Stomach smooth muscle (tissue), 2 donors: ENCODE measurements around the gene SETDB1.
A peak's percentile ranks its signal among the peaks of the same experiment; 100 is the strongest.
"Not testable (repeated sequence)": the region's sequence is repeated elsewhere in the genome, so short reads cannot be mapped to it uniquely, and the experiment has no call there.

ENCODE experiments used
- H3K27ac ChIP-seq: one replicate; pipeline ENCODE4 v1.7.0; 2013; ENCODE audit warnings: mild to moderate bottlenecking, low read length, inconsistent platforms
- H3K27me3 ChIP-seq, 2 donors: one replicate each; pipeline ENCODE4 v1.7.0; 2013; ENCODE audit warnings: low read length in 2 of 2; ENCODE audit not compliant: insufficient read depth in 2 of 2, control insufficient read depth in 1 of 2
- H3K36me3 ChIP-seq, 2 donors: one replicate each; pipeline ENCODE4 v1.7.0; 2013; ENCODE audit warnings: low read length in 2 of 2; ENCODE audit not compliant: control insufficient read depth in 2 of 2, insufficient read depth in 2 of 2
- H3K4me1 ChIP-seq: one replicate; pipeline ENCODE4 v1.7.0; 2013; ENCODE audit warnings: low read length; ENCODE audit not compliant: control insufficient read depth, insufficient read depth
- H3K4me3 ChIP-seq, 2 donors: one replicate each; pipeline ENCODE4 v1.7.0; 2013; ENCODE audit warnings: low read length in 2 of 2
- H3K9ac ChIP-seq, 2 donors: one replicate each; pipeline ENCODE4 v1.7.0; 2013; ENCODE audit warnings: low read length in 2 of 2, mild to moderate bottlenecking in 1 of 2
- H3K9me3 ChIP-seq, 2 donors: one replicate each; pipeline ENCODE4 v1.7.0; 2013; ENCODE audit warnings: low read length in 2 of 2; ENCODE audit not compliant: control insufficient read depth in 2 of 2
- donor health status: healthy.
- donor health status: Pancreatic carcinoma.

SETDB1 gene

GRCh38 chr1:150928775-150929174, 2.6 kb downstream of the SETDB1 start:
- H3K9me3 ChIP-seq, result not testable (repeated sequence)
- peaks cover 18 to 26% of the 10 kb centered on the region in 2 donors for H3K36me3 ChIP-seq

GRCh38 chr1:150931773-150932172, 5.6 kb downstream of the SETDB1 start:
- Histone ChIP-seq H3K4me1 (peaks cover 7% of the 10 kb centered on the region), H3K27ac (no peak overlapping the region), H3K9ac (no peak overlapping the region), H3K36me3 (peaks cover 25 to 26% of the 10 kb centered on the region in 2 donors), H3K4me3 (no peak overlapping the region), H3K9me3 (no peaks in the 10 kb centered on the region), H3K27me3 (no peaks in the 10 kb centered on the region)

More at GRCh38 chr1:150928775-150929174, 2.6 kb downstream of the SETDB1 start:
- H3K27me3 ChIP-seq, H3K27ac ChIP-seq, H3K9ac ChIP-seq, H3K4me3 ChIP-seq, H3K4me1 ChIP-seq: not testable (repeated sequence)

- no peaks in the 10 kb centered on the region for H3K27me3 ChIP-seq
- H3K9me3 ChIP-seq, result no peaks in the 10 kb centered on the region
- no peak overlapping the region for H3K4me3 ChIP-seq
- no peak overlapping the region for H3K9ac ChIP-seq
- no peaks in the 10 kb centered on the region for H3K4me1 ChIP-seq
- H3K36me3 ChIP-seq, result peaks cover 58 to 61% of the 10 kb centered on the region in 2 donors
- H3K27ac ChIP-seq, result no peak overlapping the region
These were observed 18.7 kb downstream of the SETDB1 start for GRCh38 chr1:150944856-150945255.

- no peak overlapping the region for H3K27ac ChIP-seq
- H3K4me1 ChIP-seq, result no peaks in the 10 kb centered on the region
- no peaks in the 10 kb centered on the region for H3K9me3 ChIP-seq
- H3K36me3 ChIP-seq, result peaks cover 33 to 53% of the 10 kb centered on the region in 2 donors
- no peak overlapping the region for H3K4me3 ChIP-seq
- H3K9ac ChIP-seq, result no peak overlapping the region
- H3K27me3 ChIP-seq, result no peaks in the 10 kb centered on the region
These were observed 28.5 kb downstream of the SETDB1 start for GRCh38 chr1:150954708-150955107.

GRCh38 chr1:150955280-150955679, 29.1 kb downstream of the SETDB1 start:
- Histone ChIP-seq H3K27me3 (no peaks in the 10 kb centered on the region), H3K27ac (no peak overlapping the region), H3K36me3 (peaks cover 33 to 54% of the 10 kb centered on the region in 2 donors), H3K4me1 (no peaks in the 10 kb centered on the region), H3K9me3 (no peaks in the 10 kb centered on the region), H3K9ac (no peak overlapping the region), H3K4me3 (no peak overlapping the region)

- H3K9me3 ChIP-seq, result no peaks in the 10 kb centered on the region
- H3K36me3 ChIP-seq, result peaks cover 39 to 57% of the 10 kb centered on the region in 2 donors
- H3K27me3 ChIP-seq, result no peaks in the 10 kb centered on the region
- H3K27ac ChIP-seq, result no peak overlapping the region
- H3K4me3 ChIP-seq, result no peak overlapping the region
- no peaks in the 10 kb centered on the region for H3K4me1 ChIP-seq
- no peak overlapping the region for H3K9ac ChIP-seq
These were observed 31.5 kb downstream of the SETDB1 start for GRCh38 chr1:150957666-150958065.

- Histone ChIP-seq H3K36me3 (peaks cover 52 to 59% of the 10 kb centered on the region in 2 donors), H3K27ac (no peak overlapping the region), H3K4me3 (no peak overlapping the region), H3K9ac (no peak overlapping the region), H3K4me1 (no peaks in the 10 kb centered on the region), H3K9me3 (no peaks in the 10 kb centered on the region), H3K27me3 (no peaks in the 10 kb centered on the region)
These were observed 34.5 kb downstream of the SETDB1 start for GRCh38 chr1:150960646-150961045.

- H3K4me3 ChIP-seq, result no peak overlapping the region
- H3K27ac ChIP-seq, result no peak overlapping the region
- no peaks in the 10 kb centered on the region for H3K4me1 ChIP-seq
- H3K9me3 ChIP-seq, result no peaks in the 10 kb centered on the region
- peaks cover 63 to 69% of the 10 kb centered on the region in 2 donors for H3K36me3 ChIP-seq
- H3K9ac ChIP-seq, result no peak overlapping the region
- H3K27me3 ChIP-seq, result no peaks in the 10 kb centered on the region
These were observed 35.6 kb downstream of the SETDB1 start for GRCh38 chr1:150961756-150962155.

- Histone ChIP-seq H3K4me1 (no peaks in the 10 kb centered on the region), H3K4me3 (no peak overlapping the region), H3K27ac (no peak overlapping the region), H3K9me3 (no peaks in the 10 kb centered on the region), H3K27me3 (no peaks in the 10 kb centered on the region), H3K9ac (no peak overlapping the region), H3K36me3 (peaks cover 76 to 80% of the 10 kb centered on the region in 2 donors)
These were observed 37.4 kb downstream of the SETDB1 start for GRCh38 chr1:150963321-150964163.

GRCh38 chr1:150964164-150964489, 38.0 kb downstream of the SETDB1 start:
- Histone ChIP-seq H3K9me3 (no peaks in the 10 kb centered on the region), H3K4me3 (no peak overlapping the region), H3K9ac (peak overlapping the region in 1 of 2 donors; percentile 13), H3K36me3 (peaks cover 75 to 79% of the 10 kb centered on the region in 2 donors), H3K27me3 (no peaks in the 10 kb centered on the region), H3K4me1 (no peaks in the 10 kb centered on the region), H3K27ac (no peak overlapping the region)

GRCh38 chr1:150965605-150966004, 39.4 kb downstream of the SETDB1 start:
- H3K4me1 ChIP-seq, result peaks cover 11% of the 10 kb centered on the region
- H3K9me3 ChIP-seq, result no peaks in the 10 kb centered on the region
- peaks cover 66 to 69% of the 10 kb centered on the region in 2 donors for H3K36me3 ChIP-seq
- H3K27ac ChIP-seq, result no peak overlapping the region
- no peak overlapping the region for H3K9ac ChIP-seq
- no peaks in the 10 kb centered on the region for H3K27me3 ChIP-seq
- H3K4me3 ChIP-seq, result no peak overlapping the region
